ENCODE data around the gene MAN2A2. TPM values are rescaled to one million over a fixed set of nuclear protein-coding genes. Genes with fewer than 3 reads are reported as not detected.
A peak's percentile ranks its signal among the peaks of the same experiment; 100 is the strongest.
"Not testable (repeated sequence)": the region's sequence is repeated elsewhere in the genome, so short reads cannot be mapped to it uniquely, and the experiment has no call there.

MAN2A2 gene
- total RNA-seq, 1 experiment from 2014 or later: 3.9 TPM

DNA sequence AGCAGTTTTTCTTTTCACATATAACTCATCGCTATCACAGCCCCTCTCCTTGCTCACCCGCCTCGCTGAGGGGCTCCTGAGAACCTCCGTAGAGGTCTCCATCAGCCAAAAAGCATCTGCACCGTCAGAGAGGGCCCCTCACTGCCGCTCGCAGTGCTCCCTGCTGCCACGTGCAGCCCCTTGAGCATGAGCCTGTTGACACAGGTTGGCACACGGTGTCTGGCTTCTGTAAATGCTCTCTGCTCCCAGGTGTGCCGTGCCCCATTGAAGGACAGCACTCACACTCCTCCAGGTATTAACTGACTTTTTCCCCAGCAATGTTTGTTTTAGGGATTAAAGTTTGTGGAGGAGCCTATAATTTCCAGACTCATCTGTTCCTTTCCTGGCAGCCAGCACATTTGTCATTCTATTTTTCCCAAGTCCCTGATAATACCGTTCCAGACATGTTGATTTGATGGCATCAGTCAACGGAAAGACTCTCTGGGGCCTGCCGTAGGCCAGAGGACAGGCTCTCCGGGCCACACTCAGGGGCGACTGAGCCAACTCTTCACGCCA is 36.9 kb upstream of the MAN2A2 start:
- Histone ChIP-seq H3K4me1 (replicated peaks) (peaks cover 47% of the 10 kb centered on the region), H3K4me3 (no peak overlapping the region), H3K9me3 (replicated peaks) (no peaks in the 10 kb centered on the region), H3K27me3 (replicated peaks) (no peaks in the 10 kb centered on the region), H3K27ac (no peak overlapping the region), H3K36me3 (no peaks in the 10 kb centered on the region; the same call in 1 of the 2 replicates)
- no peak for DNase-seq (ENCODE audit: low read depth in 1 of 2, low spot score in 2 of 2)

DNA sequence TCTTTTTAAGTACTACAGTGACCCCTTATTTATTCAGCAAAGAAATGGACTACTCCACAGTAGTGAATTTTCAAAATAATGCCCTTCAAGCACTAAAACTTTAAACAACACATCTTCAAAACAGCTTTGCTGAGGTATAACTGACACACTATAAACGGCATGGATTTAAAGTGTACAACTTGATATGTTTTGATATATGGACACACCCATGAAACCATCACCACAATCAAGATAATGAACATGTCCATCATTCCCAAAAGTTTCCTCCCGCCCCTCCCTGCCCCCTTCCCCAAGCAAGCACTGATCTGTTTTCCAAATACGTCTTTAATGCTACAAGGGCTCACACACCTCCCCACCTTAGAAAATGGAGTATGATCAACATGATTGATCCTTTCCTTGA is 36.3 kb upstream of the MAN2A2 start:
- H3K4me3 ChIP-seq: no peak overlapping the region

GRCh38 chr15:90868261-90868689 is 34.8 kb upstream of the MAN2A2 start, which contains the start of gene FURIN:
FURIN (plus strand) TSS chr15:90868588; CDS start chr15:90875741, 7,153 bp downstream.
- H3K4me1 ChIP-seq (replicated peaks): peaks cover 59% of the 10 kb centered on the region
- no peak for DNase-seq (ENCODE audit: low read depth in 1 of 2, low spot score in 2 of 2)
- no peaks in the 10 kb centered on the region for H3K27me3 ChIP-seq (replicated peaks)
- H3K27ac ChIP-seq: peak within 1 kb of the TSS; percentile 77
- no peak within 1 kb of the TSS for H3K4me3 ChIP-seq
- no peaks in the 10 kb centered on the region for H3K9me3 ChIP-seq (replicated peaks)
- H3K36me3 ChIP-seq: peaks cover 15% of the 10 kb centered on the region

More for the DNA sequence above, 36.3 kb upstream of the MAN2A2 start:
- no peak overlapping the region for H3K27ac ChIP-seq
- DNase-seq (ENCODE audit: low read depth in 1 of 2, low spot score in 2 of 2): no peak
- peaks cover 45% of the 10 kb centered on the region for H3K4me1 ChIP-seq (replicated peaks)
- H3K9me3 ChIP-seq (replicated peaks): no peaks in the 10 kb centered on the region
- peaks cover 3% of the 10 kb centered on the region for H3K36me3 ChIP-seq
- H3K27me3 ChIP-seq (replicated peaks): no peaks in the 10 kb centered on the region

GRCh38 chr15:90869140-90869541 is 34.0 kb upstream of the MAN2A2 start:
- H3K27me3 ChIP-seq (replicated peaks): no peaks in the 10 kb centered on the region
- no peak overlapping the region for H3K4me3 ChIP-seq
- no peaks in the 10 kb centered on the region for H3K9me3 ChIP-seq (replicated peaks)
- H3K4me1 ChIP-seq (replicated peaks): peaks cover 67% of the 10 kb centered on the region
- peak overlapping the region; percentile 77 for H3K27ac ChIP-seq
- DNase-seq (ENCODE audit: low read depth in 1 of 2, low spot score in 2 of 2): no peak
- peaks cover 24% of the 10 kb centered on the region for H3K36me3 ChIP-seq

DNA sequence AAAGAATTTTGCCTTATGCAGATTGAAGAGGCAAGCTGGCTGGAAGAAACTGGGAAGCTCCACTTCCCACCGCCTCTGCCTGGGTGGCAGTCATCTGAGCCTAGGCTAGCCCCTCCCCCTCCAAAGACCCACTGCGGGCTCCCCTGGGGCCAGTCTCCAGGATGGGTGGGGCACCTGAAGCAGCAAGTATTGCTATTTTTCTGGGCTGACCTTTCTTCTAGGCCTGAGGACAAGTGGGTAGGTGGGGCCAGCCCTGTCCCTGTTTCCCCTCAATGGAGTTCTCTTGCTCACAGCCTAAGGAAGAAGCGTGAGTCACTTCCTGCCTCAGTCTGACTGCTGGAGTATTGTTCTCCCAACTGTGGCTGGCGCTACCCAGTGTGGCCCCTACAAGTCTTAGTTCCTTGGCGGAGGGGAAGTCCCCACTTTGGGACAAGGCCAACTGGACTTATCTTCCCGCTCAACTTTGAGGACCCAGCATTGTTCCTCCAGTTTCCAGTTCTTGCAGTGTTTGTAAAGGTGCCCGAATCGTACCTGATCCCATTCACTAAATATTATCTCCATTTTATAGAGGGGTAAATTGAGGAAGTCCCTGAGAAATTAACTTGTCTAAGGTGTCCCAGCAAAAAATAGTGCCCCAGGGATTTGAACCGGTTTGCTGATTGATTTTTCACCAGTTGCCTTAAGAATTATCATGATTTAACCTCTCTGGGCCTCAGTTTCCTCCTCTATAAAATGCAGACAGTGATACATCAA is 33.3 kb upstream of the MAN2A2 start:
- Histone ChIP-seq H3K4me3 (no peak overlapping the region; the same call in 1 of the 2 replicates), H3K27me3 (replicated peaks) (no peaks in the 10 kb centered on the region), H3K4me1 (replicated peaks) (peaks cover 69% of the 10 kb centered on the region), H3K27ac (peak overlapping the region; percentile 95), H3K9me3 (replicated peaks) (no peaks in the 10 kb centered on the region), H3K36me3 (peaks cover 30% of the 10 kb centered on the region)
- peak; percentile 98 for DNase-seq (ENCODE audit: low read depth in 1 of 2, low spot score in 2 of 2)

DNA sequence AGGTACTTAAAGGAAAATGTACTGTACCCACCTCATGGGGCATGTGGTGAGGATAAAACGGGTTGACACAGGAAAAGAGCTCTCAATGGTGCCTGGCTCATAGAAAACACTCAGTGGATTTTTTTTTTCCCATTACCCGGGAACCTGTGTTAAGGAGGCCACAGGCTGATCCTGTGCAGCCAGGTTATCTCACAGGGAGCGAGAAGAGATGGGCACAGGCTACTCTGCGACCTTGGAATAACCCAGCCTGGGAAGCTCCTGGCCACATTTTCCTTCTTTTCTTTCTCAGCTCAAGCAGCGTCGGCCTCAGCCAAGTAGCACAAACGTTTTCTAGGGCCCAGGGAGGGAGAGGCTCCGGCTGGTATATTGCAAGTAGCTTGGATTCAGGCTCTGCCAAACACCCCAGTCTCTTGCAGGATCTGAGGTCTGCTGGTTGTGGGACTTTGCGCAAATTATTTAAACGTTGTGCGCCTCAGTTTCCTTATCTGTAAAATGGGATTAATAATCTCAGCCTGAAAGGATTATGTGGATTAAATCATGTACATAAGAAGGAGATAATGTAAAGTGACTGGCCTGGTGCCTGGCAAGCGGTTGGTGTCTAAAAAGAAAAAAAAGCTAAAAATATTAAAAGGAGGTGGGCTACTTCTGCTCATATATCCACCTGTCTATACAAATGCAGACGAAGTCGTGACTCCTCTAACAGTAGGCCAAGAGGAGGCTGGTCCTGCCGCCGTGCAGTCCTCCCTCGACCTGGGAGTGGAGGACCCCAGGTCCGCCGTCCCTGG is 32.6 kb upstream of the MAN2A2 start:
- Histone ChIP-seq H3K27ac (peak overlapping the region; percentile 95), H3K4me3 (peak overlapping the region; percentile 80), H3K27me3 (replicated peaks) (no peaks in the 10 kb centered on the region), H3K9me3 (replicated peaks) (no peaks in the 10 kb centered on the region), H3K4me1 (replicated peaks) (peaks cover 69% of the 10 kb centered on the region), H3K36me3 (peaks cover 35% of the 10 kb centered on the region)
- peak in 1 of 2 experiments; percentile 76 for DNase-seq (ENCODE audit: low read depth in 1 of 2, low spot score in 2 of 2)

DNA sequence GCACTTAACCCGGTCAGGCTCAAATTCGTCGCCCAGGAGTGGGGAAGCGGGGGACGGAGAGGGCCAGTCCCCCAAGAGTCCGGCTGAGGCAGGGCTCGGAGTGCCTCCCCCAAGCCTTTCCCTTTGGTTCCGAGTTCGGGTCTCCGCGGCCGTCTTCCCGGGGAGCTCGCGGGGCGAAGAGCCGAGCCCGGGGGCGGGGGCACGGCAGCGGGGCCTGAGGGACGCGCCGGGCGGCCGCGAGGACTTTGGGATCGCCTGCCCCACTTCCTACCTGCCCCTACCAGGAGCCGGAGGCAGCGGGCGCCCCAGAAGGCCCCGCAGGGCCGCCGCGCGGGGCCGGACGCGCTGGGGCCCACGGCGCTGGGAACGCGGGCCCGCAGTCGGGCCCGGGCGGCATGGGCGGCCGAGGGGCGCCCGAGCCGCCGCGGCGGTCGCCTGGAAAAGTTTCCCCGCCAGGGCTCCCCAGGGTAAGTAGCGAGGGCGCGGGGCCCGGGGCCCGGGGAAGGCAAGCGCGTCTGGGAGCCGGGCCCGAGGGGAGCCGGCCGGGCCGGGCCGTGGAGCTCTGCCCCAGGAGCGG is 31.9 kb upstream of the MAN2A2 start:
- Histone ChIP-seq H3K4me3 (peak overlapping the region; percentile 80), H3K9me3 (replicated peaks) (no peaks in the 10 kb centered on the region), H3K27ac (peak overlapping the region; percentile 95), H3K4me1 (replicated peaks) (peaks cover 69% of the 10 kb centered on the region), H3K36me3 (peaks cover 42% of the 10 kb centered on the region), H3K27me3 (replicated peaks) (no peaks in the 10 kb centered on the region)
- DNase-seq (ENCODE audit: low read depth in 1 of 2, low spot score in 2 of 2): no peak

DNA sequence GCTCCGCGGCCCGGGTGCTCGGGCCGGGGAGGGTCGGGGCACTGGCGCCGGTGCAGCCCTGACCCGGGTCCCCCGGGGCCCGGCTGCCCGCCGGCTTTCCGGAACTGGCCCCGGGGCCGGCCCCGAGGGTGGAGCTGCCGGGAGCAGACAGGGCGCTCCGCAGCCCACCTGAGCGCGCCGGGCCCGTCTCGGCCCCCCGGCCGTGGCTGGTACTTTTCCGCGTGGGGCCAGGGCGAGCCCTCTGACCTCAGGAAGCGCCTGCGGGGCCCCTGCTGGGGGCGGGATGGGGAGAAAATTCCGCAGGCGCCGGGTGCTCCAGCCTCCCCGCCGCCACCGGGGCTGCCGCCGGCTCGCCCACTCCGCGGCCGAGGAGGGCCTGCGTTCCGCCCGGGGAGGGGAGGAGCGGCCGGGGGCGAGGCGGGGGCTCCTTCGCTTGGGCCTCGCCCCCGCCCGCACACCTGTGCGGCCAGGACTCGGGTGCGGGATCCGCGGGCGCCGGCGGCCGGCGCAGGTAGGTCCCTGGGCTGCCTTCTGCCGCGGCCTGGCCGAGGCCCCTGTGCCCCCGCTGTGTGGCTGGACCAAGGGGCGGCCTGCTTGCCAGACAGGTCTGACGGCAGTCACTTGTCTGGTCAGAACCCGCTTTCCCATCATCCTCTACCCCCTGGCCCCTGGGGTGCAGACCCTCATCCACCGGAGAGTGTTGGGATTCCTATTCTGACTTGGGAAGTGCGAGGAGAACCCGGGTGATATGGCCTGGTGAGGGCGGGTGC is 31.2 kb upstream of the MAN2A2 start:
- H3K4me1 ChIP-seq (replicated peaks): peaks cover 69% of the 10 kb centered on the region
- H3K27me3 ChIP-seq (replicated peaks): no peaks in the 10 kb centered on the region
- no peaks in the 10 kb centered on the region for H3K9me3 ChIP-seq (replicated peaks)
- H3K27ac ChIP-seq: peak overlapping the region; percentile 95
- peaks cover 49% of the 10 kb centered on the region for H3K36me3 ChIP-seq
- H3K4me3 ChIP-seq: peak overlapping the region; percentile 80
- peak in 1 of 2 experiments; percentile 56 for DNase-seq (ENCODE audit: low read depth in 1 of 2, low spot score in 2 of 2)

DNA sequence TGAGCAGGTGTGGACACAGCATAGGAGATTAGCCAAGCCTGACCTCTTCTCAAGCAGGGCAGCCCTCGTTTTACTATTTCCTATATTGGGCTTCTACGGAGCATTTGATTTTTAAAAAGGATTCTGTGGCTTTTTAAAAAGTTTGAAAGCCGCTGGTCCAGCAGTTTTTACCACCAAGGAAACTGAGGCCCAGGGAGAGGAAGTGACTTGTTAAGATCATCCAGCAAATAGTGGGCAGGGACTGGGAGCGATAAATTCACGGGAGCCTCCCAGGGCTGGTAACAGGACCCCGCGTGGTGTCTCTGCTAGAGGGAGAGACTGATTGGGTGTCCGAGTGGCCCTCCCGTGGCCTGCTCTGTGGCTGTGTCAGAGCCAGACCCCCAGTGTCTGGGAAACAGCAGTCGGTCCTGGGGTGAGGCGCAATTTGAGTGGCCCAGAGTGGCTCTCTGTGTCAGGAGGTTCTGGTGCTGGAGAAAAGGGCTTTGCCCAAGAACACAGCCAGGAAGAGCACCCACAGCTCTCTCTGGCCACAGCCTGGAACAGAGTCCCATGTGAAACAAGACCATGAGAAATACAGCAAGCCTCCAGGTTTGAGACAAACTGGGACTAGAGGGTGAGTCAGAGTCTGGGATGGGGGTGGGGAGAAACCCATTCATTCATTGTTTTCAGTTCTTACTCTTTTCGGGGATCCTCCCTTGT is 30.5 kb upstream of the MAN2A2 start:
- Histone ChIP-seq H3K27me3 (replicated peaks) (no peaks in the 10 kb centered on the region), H3K27ac (peak overlapping the region; percentile 95), H3K4me1 (replicated peaks) (peaks cover 62% of the 10 kb centered on the region), H3K4me3 (peak overlapping the region; percentile 80), H3K36me3 (peaks cover 56% of the 10 kb centered on the region), H3K9me3 (replicated peaks) (no peaks in the 10 kb centered on the region)
- peak; percentile 80 to 90 for DNase-seq (ENCODE audit: low read depth in 1 of 2, low spot score in 2 of 2)

DNA sequence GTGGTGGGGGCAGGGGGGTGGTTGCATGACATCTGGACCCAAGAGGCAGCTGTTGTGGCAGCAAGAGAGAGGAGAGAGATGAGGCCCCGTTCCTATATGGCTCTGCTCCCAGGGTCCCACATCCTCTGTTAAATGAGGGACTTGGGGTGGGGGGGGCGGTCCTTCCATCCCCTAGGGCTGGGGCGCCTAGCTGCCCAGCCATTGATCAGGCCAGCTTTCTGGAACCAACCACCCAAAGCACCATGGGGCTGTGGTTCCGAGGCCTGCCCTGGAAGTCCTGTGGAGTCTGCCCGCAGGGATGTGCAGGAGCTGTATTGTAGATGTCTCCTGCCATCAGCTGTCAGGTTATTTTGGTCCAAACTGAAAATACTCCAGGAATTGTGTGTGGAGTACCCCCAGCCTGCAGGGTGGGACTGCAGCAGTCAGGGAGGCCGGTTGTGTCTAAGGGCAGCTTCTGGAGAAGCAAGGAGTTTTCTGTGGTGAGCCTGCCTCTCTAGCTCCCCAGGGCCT is 29.6 kb upstream of the MAN2A2 start:
- no peak for DNase-seq (ENCODE audit: low read depth in 1 of 2, low spot score in 2 of 2)
- Histone ChIP-seq H3K36me3 (peaks cover 65% of the 10 kb centered on the region), H3K4me1 (replicated peaks) (peaks cover 52% of the 10 kb centered on the region), H3K27ac (peak overlapping the region; percentile 95), H3K4me3 (peak overlapping the region; percentile 80), H3K27me3 (replicated peaks) (no peaks in the 10 kb centered on the region), H3K9me3 (replicated peaks) (no peaks in the 10 kb centered on the region)

DNA sequence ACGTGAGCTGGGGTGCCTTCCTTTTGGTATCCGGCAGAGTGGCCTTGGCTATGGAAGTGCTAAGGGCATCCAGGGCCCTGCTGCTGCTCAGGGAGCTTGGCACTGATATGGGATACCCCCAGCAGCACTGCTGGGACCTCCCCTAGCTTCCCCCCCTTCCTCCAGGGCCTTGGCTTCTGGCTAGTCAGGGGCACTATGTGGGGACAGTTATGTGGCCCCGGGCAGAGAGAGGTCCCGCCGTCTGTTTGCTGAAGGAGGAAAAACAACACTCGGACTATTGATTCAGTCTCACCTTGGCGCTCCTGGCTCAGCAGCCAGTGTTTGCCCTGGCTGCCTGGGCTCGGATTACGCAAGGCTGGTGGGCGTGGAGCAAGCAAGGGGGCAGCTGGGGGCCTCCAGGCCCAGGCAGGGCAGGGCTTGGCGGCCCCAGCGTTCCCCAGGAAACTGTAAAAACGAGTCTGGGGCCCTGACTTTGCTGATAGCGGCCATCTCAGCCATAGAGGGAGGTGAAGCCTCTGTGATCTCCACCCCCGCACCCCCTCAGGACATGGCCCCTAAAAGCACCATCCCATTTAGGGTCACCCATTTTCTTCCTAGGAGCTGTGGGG is 29.0 kb upstream of the MAN2A2 start:
- no peaks in the 10 kb centered on the region for H3K27me3 ChIP-seq (replicated peaks)
- no peaks in the 10 kb centered on the region for H3K9me3 ChIP-seq (replicated peaks)
- H3K27ac ChIP-seq: no peak overlapping the region
- H3K36me3 ChIP-seq: peaks cover 71% of the 10 kb centered on the region
- peaks cover 47% of the 10 kb centered on the region for H3K4me1 ChIP-seq (replicated peaks)
- DNase-seq (ENCODE audit: low read depth in 1 of 2, low spot score in 2 of 2): no peak
- H3K4me3 ChIP-seq: no peak overlapping the region

- H3K9me3 ChIP-seq (replicated peaks); H3K4me3 ChIP-seq; H3K27ac ChIP-seq; DNase-seq (ENCODE audit: low read depth in 1 of 2, low spot score in 2 of 2); H3K27me3 ChIP-seq (replicated peaks): not testable (repeated sequence)
- Histone ChIP-seq H3K36me3 (peaks cover 79% of the 10 kb centered on the region), H3K4me1 (replicated peaks) (peaks cover 40% of the 10 kb centered on the region)
Measured at GRCh38 chr15:90874986-90875385, 28.1 kb upstream of the MAN2A2 start.

Data from SJSA1 (cell line).